ENCODE results near the gene ADSL. TPM values are rescaled to one million over a fixed set of nuclear protein-coding genes. Genes with fewer than 3 reads are reported as not detected.

The ADSL gene
- total and polyA plus RNA-seq, 8 donors = 17.0 to 167 (median 36.6) TPM

GRCh38 chr22:40335358-40335757 is 10.9 kb upstream of the ADSL start:
- Histone ChIP-seq H3K36me3 (peaks cover 0 to 32% (median 22%) of the 10 kb centered on the region in 4 donors), H3K27me3 (no peaks in the 10 kb centered on the region), H3K4me3 (no peak overlapping the region), H3K4me1 (peaks cover 0 to 11% (median 3%) of the 10 kb centered on the region in 4 donors), H3K27ac (no peak overlapping the region), H3K9me3 (no peaks in the 10 kb centered on the region)
- no peak for TF ChIP-seq CTCF (IDR thresholded peaks at IDR 0.05)
- no peak for TF ChIP-seq EP300 (IDR thresholded peaks at IDR 0.05)
- no peak for TF ChIP-seq POLR2AphosphoS5 (IDR thresholded peaks at IDR 0.05)
- TF ChIP-seq POLR2A (IDR thresholded peaks at IDR 0.05) = no peak
- intact Hi-C loops (cut with DNase I; ENCODE audit: low total_unique reads) = no loop called here
- 53 to 69% (median 59%) methylated on average over 2 of the region's 2 CpGs for WGBS, 5 donors
- no peak for DNase-seq

- no peaks in the 10 kb centered on the region for H3K9me3 ChIP-seq
- 80 to 88% (median 85%) methylated on average over 5 of the region's 5 CpGs for WGBS, 5 donors
- H3K27me3 ChIP-seq = no peaks in the 10 kb centered on the region
- no peak for DNase-seq
- H3K36me3 ChIP-seq = peaks cover 0 to 7% (median 0%) of the 10 kb centered on the region in 4 donors
- no peak overlapping the region for H3K27ac ChIP-seq
- H3K4me1 ChIP-seq = peaks cover 0 to 10% (median 1%) of the 10 kb centered on the region in 4 donors
- no peak overlapping the region for H3K4me3 ChIP-seq
- intact Hi-C loops (cut with DNase I; ENCODE audit: low total_unique reads) = no loop called here
- no peak for TF ChIP-seq CTCF (IDR thresholded peaks at IDR 0.05)
- no peak for TF ChIP-seq POLR2AphosphoS5 (IDR thresholded peaks at IDR 0.05)
- no peak for TF ChIP-seq EP300 (IDR thresholded peaks at IDR 0.05)
- no peak for TF ChIP-seq POLR2A (IDR thresholded peaks at IDR 0.05)
These were observed 6.3 kb upstream of the ADSL start for GRCh38 chr22:40340044-40340443.

GRCh38 chr22:40341604-40342003 is 4.7 kb upstream of the ADSL start:
- intact Hi-C loops (cut with DNase I; ENCODE audit: low total_unique reads) = no loop called here
- Histone ChIP-seq H3K9me3 (no peaks in the 10 kb centered on the region), H3K4me3 (no peak overlapping the region), H3K27me3 (no peaks in the 10 kb centered on the region), H3K27ac (no peak overlapping the region), H3K4me1 (peaks cover 0 to 11% (median 10%) of the 10 kb centered on the region in 4 donors), H3K36me3 (peaks cover 0 to 7% (median 0%) of the 10 kb centered on the region in 4 donors)
- WGBS, 5 donors = 46 to 63% (median 52%) methylated on average over 4 of the region's 4 CpGs
- no peak for DNase-seq
- TF ChIP-seq POLR2AphosphoS5 (IDR thresholded peaks at IDR 0.05) = no peak
- no peak for TF ChIP-seq POLR2A (IDR thresholded peaks at IDR 0.05)
- TF ChIP-seq EP300 (IDR thresholded peaks at IDR 0.05) = no peak
- TF ChIP-seq CTCF (IDR thresholded peaks at IDR 0.05) = no peak

DNA sequence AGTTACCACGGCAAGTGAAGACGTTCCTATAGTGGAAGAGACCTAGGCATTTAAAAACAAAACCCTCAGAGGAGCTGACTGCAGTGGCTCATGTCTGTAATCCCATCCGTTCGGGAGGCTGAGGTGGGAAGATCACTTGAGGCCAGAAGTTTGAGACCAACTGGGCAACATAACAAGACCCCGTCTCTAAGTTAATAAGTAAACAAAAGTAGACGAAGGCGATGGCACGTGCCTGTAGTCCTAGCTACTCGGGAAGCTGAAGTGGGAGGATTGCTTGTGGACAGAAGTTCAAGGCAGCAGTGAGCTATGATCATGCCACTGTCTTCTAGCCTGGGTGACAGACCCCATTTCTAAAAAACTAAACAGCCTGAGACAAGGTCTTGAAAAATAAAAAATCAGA is 3.8 kb upstream of the ADSL start:
- H3K9me3 ChIP-seq = no peaks in the 10 kb centered on the region
- no peak overlapping the region for H3K27ac ChIP-seq
- no peak for DNase-seq
- no peak for TF ChIP-seq POLR2AphosphoS5 (IDR thresholded peaks at IDR 0.05)
- TF ChIP-seq CTCF (IDR thresholded peaks at IDR 0.05) = no peak
- TF ChIP-seq EP300 (IDR thresholded peaks at IDR 0.05) = no peak
- TF ChIP-seq POLR2A (IDR thresholded peaks at IDR 0.05) = no peak
- H3K36me3 ChIP-seq = peaks cover 0 to 6% (median 0%) of the 10 kb centered on the region in 4 donors
- H3K27me3 ChIP-seq = no peaks in the 10 kb centered on the region
- no peak overlapping the region for H3K4me3 ChIP-seq
- H3K4me1 ChIP-seq = peaks cover 1 to 19% (median 17%) of the 10 kb centered on the region in 4 donors
- WGBS, 5 donors = 27 to 40% (median 39%) methylated on average over 9 of the region's 9 CpGs
- intact Hi-C loops (cut with DNase I; ENCODE audit: low total_unique reads) = no loop called here

Data from stomach (tissue), 9 donors.